OCI-LY1 (cell line): ENCODE data around the gene PRF1.

Source experiments
- EZH2 ChIP-seq: fragments of 200-600 bp; sonication (generic), shearing (Covaris generic); IDR thresholded peaks from 2 replicates; pipeline ENCODE4 v1.8.0; 2017; ENCODE audit warnings: borderline replicate concordance, mixed run types, mild to moderate bottlenecking, antibody characterized with exemption, low read length, moderate library complexity, mixed read lengths
- TF ChIP-seq, protein P1 (sequence below): fragments of 200-600 bp; sonication (generic), shearing (Covaris generic); IDR thresholded peaks from 2 replicates; pipeline ENCODE4 v1.5.1; 2017; ENCODE audit warnings: mild to moderate bottlenecking, antibody characterized with exemption, low read length, moderate library complexity, mixed read lengths

- TF ChIP-seq, protein P1, sequence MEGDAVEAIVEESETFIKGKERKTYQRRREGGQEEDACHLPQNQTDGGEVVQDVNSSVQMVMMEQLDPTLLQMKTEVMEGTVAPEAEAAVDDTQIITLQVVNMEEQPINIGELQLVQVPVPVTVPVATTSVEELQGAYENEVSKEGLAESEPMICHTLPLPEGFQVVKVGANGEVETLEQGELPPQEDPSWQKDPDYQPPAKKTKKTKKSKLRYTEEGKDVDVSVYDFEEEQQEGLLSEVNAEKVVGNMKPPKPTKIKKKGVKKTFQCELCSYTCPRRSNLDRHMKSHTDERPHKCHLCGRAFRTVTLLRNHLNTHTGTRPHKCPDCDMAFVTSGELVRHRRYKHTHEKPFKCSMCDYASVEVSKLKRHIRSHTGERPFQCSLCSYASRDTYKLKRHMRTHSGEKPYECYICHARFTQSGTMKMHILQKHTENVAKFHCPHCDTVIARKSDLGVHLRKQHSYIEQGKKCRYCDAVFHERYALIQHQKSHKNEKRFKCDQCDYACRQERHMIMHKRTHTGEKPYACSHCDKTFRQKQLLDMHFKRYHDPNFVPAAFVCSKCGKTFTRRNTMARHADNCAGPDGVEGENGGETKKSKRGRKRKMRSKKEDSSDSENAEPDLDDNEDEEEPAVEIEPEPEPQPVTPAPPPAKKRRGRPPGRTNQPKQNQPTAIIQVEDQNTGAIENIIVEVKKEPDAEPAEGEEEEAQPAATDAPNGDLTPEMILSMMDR, result no peak
- no peak for TF ChIP-seq EZH2
These were observed at the start of gene PRF1 for GRCh38 chr10:70602665-70603448.
